ENCODE results near the gene ETV1. TPM values are rescaled to one million over a fixed set of nuclear protein-coding genes. Genes with fewer than 3 reads are reported as not detected.

The ETV1 gene
- total and polyA plus RNA-seq, 11 donors, result 9.6 to 118 (median 82.1) TPM

- Histone ChIP-seq H3K4me3 (peak overlapping the region in 2 of 12 donors; percentile 1 to 8), H3K4me1 (peaks cover 0 to 60% (median 30%) of the 10 kb centered on the region in 12 donors)
These were observed 6.4 kb downstream of the ETV1 start for GRCh38 chr7:13982940-13983677.

GRCh38 chr7:13981070-13981469 lies 8.4 kb downstream of the ETV1 start:
- WGBS, 4 donors, result 7 to 24% (median 10%) methylated on average over 3 of the region's 3 CpGs
- Histone ChIP-seq H3K4me3 (peak overlapping the region in 7 of 12 donors; percentile 1 to 26 (median 11)), H3K27me3 (no peaks in the 10 kb centered on the region), H3K36me3 (peaks cover 0 to 11% (median 0%) of the 10 kb centered on the region in 9 donors), H3K4me1 (peaks cover 0 to 71% (median 31%) of the 10 kb centered on the region in 12 donors), H3K27ac (peak overlapping the region in 8 of 12 donors; percentile 1 to 59 (median 39)), H3K9me3 (no peaks in the 10 kb centered on the region)
- DNase-seq, result peak in 4 of 5 donors; percentile 43 to 66 (median 62)
- intact Hi-C loops (cut with DNase I), result loop anchor here in 6 of 10 donors (2.0 to 10.0 kb wide), 4 partner anchors 16 to 474 kb away; no protein-coding TSS in a partner anchor
- ATAC-seq, result peak; percentile 83 to 96 (median 96)
- no peak for TF ChIP-seq CTCF (IDR thresholded peaks at IDR 0.05)
- no peak for TF ChIP-seq POLR2A (IDR thresholded peaks at IDR 0.05)

More at GRCh38 chr7:13982940-13983677, 6.4 kb downstream of the ETV1 start:
- no peaks in the 10 kb centered on the region for H3K9me3 ChIP-seq
- TF ChIP-seq POLR2A (IDR thresholded peaks at IDR 0.05) (no peak), CTCF (IDR thresholded peaks at IDR 0.05) (no peak)
- intact Hi-C loops (cut with DNase I), result loop anchor here in 5 of 10 donors (10.0 kb wide), 3 partner anchors 212 to 472 kb away; no protein-coding TSS in a partner anchor
- H3K27me3 ChIP-seq, result peaks cover 0 to 2% (median 0%) of the 10 kb centered on the region in 9 donors
- ATAC-seq, result no peak
- peak overlapping the region in 5 of 12 donors; percentile 1 to 41 (median 20) for H3K27ac ChIP-seq
- WGBS, 4 donors, result 62 to 71% (median 67%) methylated on average over 4 of the region's 4 CpGs
- H3K36me3 ChIP-seq, result no peaks in the 10 kb centered on the region
- DNase-seq, result no peak

GRCh38 chr7:13980474-13980873 lies 9.0 kb downstream of the ETV1 start:
- DNase-seq (no peak), ATAC-seq (peak in 1 of 4 donors; percentile 21)
- Histone ChIP-seq H3K27me3 (no peaks in the 10 kb centered on the region), H3K9me3 (no peaks in the 10 kb centered on the region), H3K36me3 (peaks cover 0 to 16% (median 3%) of the 10 kb centered on the region in 9 donors), H3K27ac (peak overlapping the region in 9 of 12 donors; percentile 1 to 59 (median 32)), H3K4me1 (peaks cover 0 to 71% (median 29%) of the 10 kb centered on the region in 12 donors), H3K4me3 (peak overlapping the region in 7 of 12 donors; percentile 1 to 26 (median 11))
- TF ChIP-seq POLR2A (IDR thresholded peaks at IDR 0.05) (no peak), CTCF (IDR thresholded peaks at IDR 0.05) (no peak)
- intact Hi-C loops (cut with DNase I), result loop anchor here in 6 of 10 donors (2.0 to 10.0 kb wide), 4 partner anchors 16 to 474 kb away; no protein-coding TSS in a partner anchor
- 43 to 57% (median 45%) methylated on average over 5 of the region's 5 CpGs for WGBS, 4 donors
